ENCODE results near the gene HOXD3. TPM values are rescaled to one million over a fixed set of nuclear protein-coding genes. Genes with fewer than 3 reads are reported as not detected.

The HOXD3 gene
- total RNA-seq, 1 experiment from 2014 or later = not detected

GRCh38 chr2:176178757-176179295 lies 21.7 kb downstream of the HOXD3 start (continued):
- TF ChIP-seq ZBTB43 (CRISPR knock-in tag; IDR thresholded peaks at IDR 0.05) = no peak
- TF ChIP-seq ZNF671 (CRISPR knock-in tag; IDR thresholded peaks at IDR 0.05) = no peak
- no peak for TF ChIP-seq FOXK1 (CRISPR knock-in tag; IDR thresholded peaks at IDR 0.05)
- no peak for TF ChIP-seq ZNF532 (CRISPR knock-in tag; IDR thresholded peaks at IDR 0.05; ENCODE audit: borderline replicate concordance)
- no peak for TF ChIP-seq OVOL2 (CRISPR knock-in tag; IDR thresholded peaks at IDR 0.05; ENCODE audit: borderline replicate concordance)
- TF ChIP-seq ETV6 (CRISPR knock-in tag; IDR thresholded peaks at IDR 0.05) = no peak

- DNase-seq (ENCODE audit: low spot score) = no peak
- Mint-ChIP-seq H3K4me3 (no peak overlapping the region), H3K4me1 (peaks cover 17% of the 10 kb centered on the region), H3K36me3 (no peaks in the 10 kb centered on the region), H3K9me3 (no peaks in the 10 kb centered on the region), H3K27ac (no peak overlapping the region), H3K27me3 (ENCODE audit: low read depth) (peaks cover 100% of the 10 kb centered on the region)
- ChIA-PET CTCF (interaction anchor here (0.7 kb wide), 1 partner anchor 13 kb away, joined by 3 read pairs; no protein-coding TSS in a partner anchor), POLR2A (no interaction called here)
- TF ChIP-seq ZNF532 (CRISPR knock-in tag; IDR thresholded peaks at IDR 0.05; ENCODE audit: borderline replicate concordance) = no peak
- no peak for TF ChIP-seq GRHL2 (CRISPR knock-in tag; IDR thresholded peaks at IDR 0.05; ENCODE audit: insufficient replicate concordance, severe bottlenecking)
- TF ChIP-seq ZSCAN18 (CRISPR knock-in tag; IDR thresholded peaks at IDR 0.05) = no peak
- no peak for TF ChIP-seq ZNF263 (CRISPR knock-in tag; IDR thresholded peaks at IDR 0.05; ENCODE audit: low read depth)
- ATAC-seq = no peak
Measured at GRCh38 chr2:176181551-176181950, 24.4 kb downstream of the HOXD3 start.

GRCh38 chr2:176182671-176183070 lies 25.6 kb downstream of the HOXD3 start:
- no peaks in the 10 kb centered on the region for H3K36me3 Mint-ChIP-seq
- no peak overlapping the region for H3K27ac Mint-ChIP-seq
- no peaks in the 10 kb centered on the region for H3K9me3 Mint-ChIP-seq
- DNase-seq (ENCODE audit: low spot score) (no peak), ATAC-seq (no peak)
- ChIA-PET POLR2A (no interaction called here), CTCF (interaction anchor here (1.0 kb wide), 1 partner anchor 42 kb away, joined by 4 read pairs; no protein-coding TSS in a partner anchor)
- H3K27me3 Mint-ChIP-seq (ENCODE audit: low read depth) = peaks cover 100% of the 10 kb centered on the region
- H3K4me3 Mint-ChIP-seq = no peak overlapping the region
- peaks cover 16% of the 10 kb centered on the region for H3K4me1 Mint-ChIP-seq
- TF ChIP-seq ZBTB21 (CRISPR knock-in tag; IDR thresholded peaks at IDR 0.05; ENCODE audit: borderline replicate concordance) (no peak), ZSCAN18 (CRISPR knock-in tag; IDR thresholded peaks at IDR 0.05) (no peak), STAT6 (CRISPR knock-in tag; conservative IDR thresholded peaks at IDR 0.05; ENCODE audit: low read depth) (no peak), EMX1 (CRISPR knock-in tag; IDR thresholded peaks at IDR 0.05) (no peak), JAZF1 (CRISPR knock-in tag; IDR thresholded peaks at IDR 0.05) (no peak), ZBTB43 (CRISPR knock-in tag; IDR thresholded peaks at IDR 0.05) (no peak), CREM (CRISPR knock-in tag; IDR thresholded peaks at IDR 0.05) (no peak), TEAD1 (CRISPR knock-in tag; IDR thresholded peaks at IDR 0.05) (no peak)

All from WTC11 (cell line).